Heart left ventricle (tissue), 16 donors: Measurements from ENCODE around the gene TMEM79. TPM values are rescaled to one million over a fixed set of nuclear protein-coding genes. Genes with fewer than 3 reads are reported as not detected.

Experiments used
- ATAC-seq, 4 donors: fragments of 200-7000 bp; cut with Tn5 transposase; one replicate each; pipeline ENCODE4 v1.9.1; 2020 to 2022; ENCODE audit warnings: moderate library complexity in 4 of 4, mild to moderate bottlenecking in 3 of 4, moderate number of reproducible peaks in 1 of 4
- DNase-seq, 5 donors: peaks; one replicate each; pipeline ENCODE4 v3.0.0-alpha.2; 2020
- H3K27ac ChIP-seq, 12 donors: fragments of 200-600 bp; sonication (generic) in 4 of 12; one replicate each; pipeline versions ENCODE4 v1.5.0 to v1.8.0; 2016 to 2022; ENCODE audit warnings: mild to moderate bottlenecking in 2 of 12
- H3K27me3 ChIP-seq, 9 donors: fragments of 200-600 bp; sonication (generic) in 2 of 9; one replicate each; pipeline versions ENCODE4 v1.5.1 to v1.8.0; 2016 to 2022; ENCODE audit warnings: mild to moderate bottlenecking in 3 of 9
- H3K36me3 ChIP-seq, 9 donors: fragments of 200-600 bp; sonication (generic) in 2 of 9; one replicate each; pipeline versions ENCODE4 v1.5.0 to v1.8.0; 2018 to 2022; ENCODE audit warnings: mild to moderate bottlenecking in 2 of 9
- H3K4me1 ChIP-seq, 12 donors: fragments of 200-600 bp; sonication (generic) in 4 of 12; one replicate each; pipeline versions ENCODE4 v1.5.0 to v1.8.0; 2016 to 2022; ENCODE audit warnings: mild to moderate bottlenecking in 3 of 12
- H3K4me3 ChIP-seq, 12 donors: fragments of 200-600 bp; sonication (generic) in 4 of 12; one replicate each; pipeline versions ENCODE4 v1.5.0 to v1.8.0; 2017 to 2022; ENCODE audit warnings: mild to moderate bottlenecking in 9 of 12, moderate library complexity in 4 of 12
- H3K9me3 ChIP-seq, 12 donors: fragments of 200-600 bp; sonication (generic) in 4 of 12; one replicate each; pipeline versions ENCODE4 v1.5.0 to v1.8.0; 2016 to 2022; ENCODE audit warnings: mild to moderate bottlenecking in 1 of 12
- POLR2A ChIP-seq, 2 donors: fragments of 450-650 bp; IDR thresholded peaks; one replicate each; pipeline ENCODE4 v1.6.1; 2017; ENCODE audit warnings: antibody characterized with exemption in 2 of 2, mild to moderate bottlenecking in 2 of 2, moderate library complexity in 2 of 2
- WGBS, 4 donors: extraction: QIAGEN DNeasy Blood & Tissue Kit in 2 of 4; methylation state at CpG; one replicate each; pipeline versions ENCODE4 v1.1.5 to v1.1.7; 2013 to 2018; 5-methylcytosine and 5-hydroxymethylcytosine counted together
- intact Hi-C, 10 donors: fragments of 100-400 bp; cut with DNase I; formaldehyde crosslinking; loops; one replicate each; pipeline versions ENCODE4 v1.11.1 to v1.14.2; 2022
- polyA plus RNA-seq, 2 donors: library from polyadenylated mRNA; stranded (reverse); fragments of 200-250 nt; gene quantifications; one replicate each; pipeline ENCODE4 v1.2.3, GENCODE V29; 2013
- total RNA-seq, 9 donors: library from RNA; depleted of rRNA in 2 of 9; stranded (reverse); fragments of >200 nt in 2 of 9; fragmentation: NEBNext Ultra II Directional in 3 of 9; extraction: Animal tissue kit (Norgen Biotek cat#: 25700) in 3 of 9; gene quantifications; one replicate each; pipeline versions ENCODE4 v1.1.0 to v1.2.4, GENCODE V29; 2016 to 2023
- TF ChIP-seq, protein P1 (sequence below), 12 donors: fragments of 200-600 bp; sonication (generic) in 4 of 12; IDR thresholded peaks; one replicate each; pipeline versions ENCODE4 v1.5.0 to v1.8.0; 2018 to 2022; ENCODE audit warnings: antibody characterized with exemption in 12 of 12, mild to moderate bottlenecking in 5 of 12
- donor health status: ischemic (EF 13 %, LVEDD 7.1; RV severe dilation, severe dysfunction).
- donor health status: healthy with polysubstance abuse.
- donor health status: DM: no; HTN: yes; CAD: no.
- donor health status: DM: no; HTN: no; CAD: no.
- donor health status: ischemic (EF 25% LVEDD 6.9; RV normal size, moderate dysfunction).
- donor health status: ischemic (EF 25% LVEDD 5.7; RV mildly dilated, moderate dysfunction).
- donor health status: healthy.
- donor health status: DM: yes; HTN: yes; CAD: no.
- donor health status: ischemic (EF 35%, LVEDD 5.7; RV mildly dilated, moderate dysfunction).
- donor health status: nonischemic (EF 11% LVEDD 7.7; RV severe dilation, severe dysfunction).
- donor health status: DM: yes; HTN: yes; CAD: no.
- donor health status: PGD.
- donor health status: ischemic (EF 29% LVEDD 5.4; RV normal size, mild dysfunction).
- donor health status: nonischemic (EF 23%, LVEDD 6.1; RV moderate dilation, normal function).

The TMEM79 gene
- total and polyA plus RNA-seq, 11 donors: 0.83 to 2.7 (median 1.3) TPM

DNA sequence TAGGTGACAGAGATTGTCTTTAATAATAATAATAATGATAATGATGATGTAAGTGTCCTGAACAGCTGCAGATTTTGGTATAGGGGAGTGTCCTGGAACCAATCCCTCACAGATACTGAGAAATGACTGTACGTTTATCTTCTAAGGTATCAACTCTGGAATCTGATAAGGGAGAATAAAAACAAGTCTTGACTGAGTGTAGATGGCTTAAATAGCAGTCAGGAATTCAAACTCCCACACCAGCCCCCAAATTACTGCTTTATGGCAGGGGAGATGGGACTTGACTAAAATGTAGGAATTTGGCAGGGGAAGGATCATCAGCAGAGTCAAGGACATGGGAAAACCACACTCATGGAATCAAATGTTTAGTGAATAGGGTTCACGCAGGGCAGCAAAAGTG, 21.1 kb downstream of the TMEM79 start:
- H3K36me3 ChIP-seq: peaks cover 0 to 64% (median 55%) of the 10 kb centered on the region in 9 donors
- 76 to 88% (median 84%) methylated on average over 2 of the region's 2 CpGs for WGBS, 4 donors
- ATAC-seq: no peak

DNA sequence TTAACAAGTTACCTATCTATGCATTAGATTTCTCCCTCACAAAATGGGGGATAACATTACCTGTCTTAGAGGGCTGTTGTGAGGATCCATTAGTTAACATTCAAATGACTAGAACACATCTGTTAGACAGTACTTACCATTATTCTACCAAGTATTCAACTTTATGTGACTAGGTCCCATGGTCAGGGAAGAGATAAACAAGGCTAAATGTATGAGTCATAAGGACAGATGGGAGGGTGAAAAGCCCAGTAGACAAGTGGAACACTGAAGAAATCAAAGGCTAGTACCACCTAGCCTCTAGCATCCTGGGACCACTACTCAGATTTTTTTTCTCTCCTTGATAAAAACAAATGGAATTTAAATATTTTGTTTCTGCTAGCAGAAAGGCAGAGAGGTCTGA, 24.0 kb downstream of the TMEM79 start:
- Histone ChIP-seq H3K4me3 (no peak overlapping the region), H3K27ac (no peak overlapping the region), H3K27me3 (no peaks in the 10 kb centered on the region), H3K9me3 (no peaks in the 10 kb centered on the region), H3K36me3 (peaks cover 0 to 92% (median 84%) of the 10 kb centered on the region in 9 donors), H3K4me1 (no peaks in the 10 kb centered on the region)
- intact Hi-C loops: no loop called here
- DNase-seq (no peak), ATAC-seq (no peak)
- TF ChIP-seq POLR2A (IDR thresholded peaks at IDR 0.05): no peak
- TF ChIP-seq, protein P1, sequence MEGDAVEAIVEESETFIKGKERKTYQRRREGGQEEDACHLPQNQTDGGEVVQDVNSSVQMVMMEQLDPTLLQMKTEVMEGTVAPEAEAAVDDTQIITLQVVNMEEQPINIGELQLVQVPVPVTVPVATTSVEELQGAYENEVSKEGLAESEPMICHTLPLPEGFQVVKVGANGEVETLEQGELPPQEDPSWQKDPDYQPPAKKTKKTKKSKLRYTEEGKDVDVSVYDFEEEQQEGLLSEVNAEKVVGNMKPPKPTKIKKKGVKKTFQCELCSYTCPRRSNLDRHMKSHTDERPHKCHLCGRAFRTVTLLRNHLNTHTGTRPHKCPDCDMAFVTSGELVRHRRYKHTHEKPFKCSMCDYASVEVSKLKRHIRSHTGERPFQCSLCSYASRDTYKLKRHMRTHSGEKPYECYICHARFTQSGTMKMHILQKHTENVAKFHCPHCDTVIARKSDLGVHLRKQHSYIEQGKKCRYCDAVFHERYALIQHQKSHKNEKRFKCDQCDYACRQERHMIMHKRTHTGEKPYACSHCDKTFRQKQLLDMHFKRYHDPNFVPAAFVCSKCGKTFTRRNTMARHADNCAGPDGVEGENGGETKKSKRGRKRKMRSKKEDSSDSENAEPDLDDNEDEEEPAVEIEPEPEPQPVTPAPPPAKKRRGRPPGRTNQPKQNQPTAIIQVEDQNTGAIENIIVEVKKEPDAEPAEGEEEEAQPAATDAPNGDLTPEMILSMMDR (IDR thresholded peaks at IDR 0.05): no peak

More for the DNA sequence above, 21.1 kb downstream of the TMEM79 start:
- TF ChIP-seq, protein P1 (IDR thresholded peaks at IDR 0.05): no peak
- TF ChIP-seq POLR2A (IDR thresholded peaks at IDR 0.05): no peak
- Histone ChIP-seq H3K27ac (no peak overlapping the region), H3K4me3 (no peak overlapping the region), H3K9me3 (no peaks in the 10 kb centered on the region), H3K27me3 (no peaks in the 10 kb centered on the region), H3K4me1 (no peaks in the 10 kb centered on the region)
- no peak for DNase-seq
- intact Hi-C loops: no loop called here

DNA sequence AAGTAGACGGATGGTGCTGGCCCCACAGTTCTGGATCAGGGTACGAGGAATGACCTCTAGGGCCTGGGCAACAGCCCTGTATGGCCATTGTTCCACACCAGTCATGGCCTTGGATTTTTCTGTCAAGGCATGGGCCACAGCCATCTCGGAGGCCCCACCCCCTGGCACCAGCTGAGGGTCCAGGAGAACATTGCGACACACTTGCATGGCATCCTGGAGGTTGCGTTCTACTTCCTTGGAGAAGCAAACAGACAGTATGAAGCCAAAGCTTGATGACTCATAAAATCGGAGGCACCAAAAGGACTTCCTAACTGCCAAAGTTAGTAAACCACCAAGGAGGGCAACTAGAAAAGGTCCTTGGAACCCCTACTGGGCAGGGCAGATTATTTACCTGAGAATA, 26.8 kb downstream of the TMEM79 start:
- no peak overlapping the region for H3K4me3 ChIP-seq
- H3K9me3 ChIP-seq: no peaks in the 10 kb centered on the region
- H3K36me3 ChIP-seq: peaks cover 0 to 100% (median 96%) of the 10 kb centered on the region in 9 donors
- 85 to 92% (median 89%) methylated on average over 5 to 6 of the region's 6 CpGs for WGBS, 4 donors
- intact Hi-C loops: loop anchor here in 4 of 10 donors (10.0 kb wide), 4 partner anchors 56 to 396 kb away; partner anchors contain the start of genes BGLAP (in 1 of the 4), PAQR6 (in 1 of the 4) and RIT1 (in 1 of the 4)
- TF ChIP-seq POLR2A (IDR thresholded peaks at IDR 0.05): no peak
- TF ChIP-seq, protein P1 (IDR thresholded peaks at IDR 0.05): no peak
- H3K27me3 ChIP-seq: no peaks in the 10 kb centered on the region
- no peak overlapping the region for H3K27ac ChIP-seq
- ATAC-seq (no peak), DNase-seq (no peak)
- H3K4me1 ChIP-seq: no peaks in the 10 kb centered on the region

DNA sequence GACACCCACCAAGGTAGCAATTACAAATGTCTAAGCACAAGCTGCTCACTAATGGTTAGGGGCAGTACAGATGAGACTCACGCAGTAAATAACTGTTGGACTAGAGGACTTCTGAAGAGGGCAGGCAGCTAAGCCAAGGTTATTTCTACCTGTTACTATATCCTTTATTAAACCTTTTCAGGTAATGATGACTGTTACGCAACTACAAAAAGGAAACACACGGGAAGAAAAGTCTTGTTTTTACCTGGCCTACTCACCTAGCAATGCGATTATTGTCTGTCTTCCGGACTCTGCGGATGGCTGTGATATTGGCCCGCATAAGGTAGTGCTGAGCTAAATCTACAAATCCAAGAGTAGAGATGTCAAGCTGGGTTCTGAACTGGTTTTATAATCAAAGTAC, 32.8 kb downstream of the TMEM79 start:
- H3K36me3 ChIP-seq: peaks cover 5 to 100% (median 100%) of the 10 kb centered on the region in 9 donors
- H3K9me3 ChIP-seq: no peaks in the 10 kb centered on the region
- no peak overlapping the region for H3K27ac ChIP-seq
- no peak overlapping the region for H3K4me3 ChIP-seq
- H3K4me1 ChIP-seq: no peaks in the 10 kb centered on the region
- TF ChIP-seq, protein P1 (IDR thresholded peaks at IDR 0.05): no peak
- no peak for TF ChIP-seq POLR2A (IDR thresholded peaks at IDR 0.05)
- intact Hi-C loops: loop anchor here in 5 of 10 donors (5.0 to 10.0 kb wide), 5 partner anchors 62 to 402 kb away; partner anchors contain the start of genes BGLAP (in 1 of the 5), PAQR6 (in 1 of the 5) and RIT1 (in 1 of the 5)
- ATAC-seq: no peak
- H3K27me3 ChIP-seq: no peaks in the 10 kb centered on the region
- 92 to 95% (median 95%) methylated on average over 7 of the region's 7 CpGs for WGBS, 4 donors
- no peak for DNase-seq
